IMR-90 (cell line): ENCODE measurements around the gene DPP10. TPM values are rescaled to one million over a fixed set of nuclear protein-coding genes. Genes with fewer than 3 reads are reported as not detected.

Experiments used
- ATAC-seq: fragments of 200-7000 bp; cut with Tn5 transposase; 2 replicates; pipeline ENCODE4 v1.9.1; 2020; ENCODE audit warnings: low read depth, mild to moderate bottlenecking, moderate library complexity
- BruUV-seq: library from RNA; stranded (reverse); fragments of 400-500 nt; replicated peaks from 2 replicates; lab custom pipeline; 2021; lab: Mats Ljungman, UMichigan
- CTCF ChIA-PET: fragments of 300-600 bp; formaldehyde crosslinking; extraction: SDS; loops from one replicate; lab custom pipeline; 2021; ENCODE audit warnings: antibody characterized with exemption; lab: Yijun Ruan, JAX
- POLR2A ChIA-PET: fragments of 300-600 bp; sonication (Branson Sonifier 250); formaldehyde crosslinking; loops from one replicate; lab custom pipeline; 2022; ENCODE audit warnings: antibody characterized with exemption; ENCODE audit not compliant: unreplicated experiment; lab: Charles Lee
- DNase-seq: peaks from one replicate; pipeline ENCODE4 v3.0.0; 2013
- H2AFZ ChIP-seq: replicated peaks from 2 replicates; pipeline ENCODE3; 2013; ENCODE audit warnings: low read length, mild to moderate bottlenecking; ENCODE audit not compliant: poor library complexity
- H2AK5ac ChIP-seq: 2 replicates; pipeline ENCODE4 v1.6.1; 2013; ENCODE audit warnings: low read depth, low read length, inconsistent platforms
- H2AK9ac ChIP-seq: replicated peaks from 2 replicates; pipeline ENCODE3; 2013; ENCODE audit warnings: mild to moderate bottlenecking, low read depth, low read length, moderate library complexity; ENCODE audit not compliant: poor library complexity
- H2BK120ac ChIP-seq: 2 replicates; pipeline ENCODE4 v1.6.1; 2013; ENCODE audit warnings: low read depth, low read length, inconsistent platforms
- H2BK15ac ChIP-seq: 3 replicates; pipeline ENCODE4 v1.6.1; 2013; ENCODE audit warnings: low read depth, low read length, inconsistent platforms
- H2BK20ac ChIP-seq: 2 replicates; pipeline ENCODE4 v1.6.1; 2013; ENCODE audit warnings: low read depth, mild to moderate bottlenecking, inconsistent platforms, low read length, moderate library complexity
- H2BK5ac ChIP-seq: 2 replicates; pipeline ENCODE4 v1.6.1; 2013; ENCODE audit warnings: mild to moderate bottlenecking, low read depth, low read length, inconsistent platforms; ENCODE audit not compliant: poor library complexity, severe bottlenecking
- H3K14ac ChIP-seq: replicated peaks from 2 replicates; pipeline ENCODE4 v1.6.1; 2013; ENCODE audit warnings: low read depth, low read length, inconsistent platforms
- H3K18ac ChIP-seq: 2 replicates; pipeline ENCODE4 v1.6.1; 2013; ENCODE audit warnings: low read depth, low read length, control low read depth
- H3K23ac ChIP-seq: 2 replicates; pipeline ENCODE4 v1.6.1; 2013; ENCODE audit warnings: low read depth, low read length, inconsistent platforms
- H3K27ac ChIP-seq: 2 replicates; pipeline ENCODE4 v1.5.1; 2013; ENCODE audit warnings: mild to moderate bottlenecking, control low read depth, low read length; ENCODE audit not compliant: insufficient read depth
- H3K27me3 ChIP-seq: 2 replicates; pipeline ENCODE4 v1.6.1; 2013; ENCODE audit warnings: low read length; ENCODE audit not compliant: control insufficient read depth, insufficient read depth
- H3K36me3 ChIP-seq: 2 replicates; pipeline ENCODE4 v1.6.1; 2013; ENCODE audit warnings: low read length, mixed read lengths; ENCODE audit not compliant: control insufficient read depth, insufficient read depth
- H3K4ac ChIP-seq: 2 replicates; pipeline ENCODE4 v1.6.1; 2013; ENCODE audit warnings: low read depth, low read length, inconsistent platforms
- H3K4me1 ChIP-seq: 2 replicates; pipeline ENCODE4 v1.6.1; 2013; ENCODE audit warnings: low read length, mixed read lengths; ENCODE audit not compliant: control insufficient read depth, insufficient read depth
- H3K4me2 ChIP-seq: 2 replicates; pipeline ENCODE4 v1.6.1; 2013; ENCODE audit warnings: low read depth, mild to moderate bottlenecking, control low read depth, low read length, moderate library complexity
- H3K4me3 ChIP-seq: 2 replicates; pipeline ENCODE4 v1.5.1; 2013; ENCODE audit warnings: low read depth, mild to moderate bottlenecking, control low read depth, low read length, moderate library complexity; ENCODE audit not compliant: insufficient read depth
- H3K56ac ChIP-seq: 2 replicates; pipeline ENCODE4 v1.6.1; 2013; ENCODE audit warnings: low read length, inconsistent platforms; ENCODE audit not compliant: insufficient read depth; ENCODE audit errors: extremely low read depth
- H3K79me1 ChIP-seq, 2 experiments: 2 replicates each; pipeline ENCODE4 v1.6.1; 2013; ENCODE audit warnings: low read length in 2 of 2, inconsistent platforms in 1 of 2, low read depth in 1 of 2
- H3K9ac ChIP-seq: 2 replicates; pipeline ENCODE4 v1.6.1; 2013; ENCODE audit warnings: low read depth, low read length, control low read depth
- H3K9me1 ChIP-seq: 2 replicates; pipeline ENCODE4 v1.6.1; 2013; ENCODE audit warnings: low read length, inconsistent platforms; ENCODE audit not compliant: insufficient read depth
- H3K9me3 ChIP-seq: 2 replicates; pipeline ENCODE4 v1.6.1; 2013; ENCODE audit warnings: low read length; ENCODE audit not compliant: control insufficient read depth, insufficient read depth
- H4K20me1 ChIP-seq: 2 replicates; pipeline ENCODE4 v1.6.1; 2013; ENCODE audit warnings: low read length, inconsistent platforms; ENCODE audit not compliant: insufficient read depth
- H4K5ac ChIP-seq: 2 replicates; pipeline ENCODE4 v1.6.1; 2013; ENCODE audit warnings: mild to moderate bottlenecking, low read depth, low read length, control low read depth
- H4K8ac ChIP-seq, 2 experiments: 2 replicates each; pipeline ENCODE4 v1.6.1; 2013; ENCODE audit warnings: low read depth in 2 of 2, low read length in 2 of 2, control low read depth in 1 of 2, inconsistent platforms in 1 of 2
- H4K91ac ChIP-seq: 2 replicates; pipeline ENCODE4 v1.6.1; 2013; ENCODE audit warnings: low read depth, low read length, inconsistent platforms; ENCODE audit not compliant: insufficient read depth
- BHLHE40 ChIP-seq: fragments of 150-350 bp; IDR thresholded peaks from 2 replicates; pipeline ENCODE4 v1.6.1; 2016; ENCODE audit warnings: mild to moderate bottlenecking, low read depth, low read length
- CEBPB ChIP-seq: IDR thresholded peaks from 2 replicates; pipeline ENCODE4 v1.6.1; 2012; ENCODE audit warnings: low read depth, low read length, improper control_type of control experiment
- MAFK ChIP-seq: IDR thresholded peaks from 2 replicates; pipeline ENCODE4 v1.6.1; 2012; ENCODE audit warnings: low read depth, low read length, improper control_type of control experiment
- MAZ ChIP-seq: IDR thresholded peaks from 2 replicates; pipeline ENCODE4 v1.6.1; 2012; ENCODE audit warnings: low read depth, mild to moderate bottlenecking, low read length, improper control_type of control experiment, moderate library complexity, borderline replicate concordance
- MXI1 ChIP-seq: IDR thresholded peaks from 2 replicates; pipeline ENCODE4 v1.6.1; 2012; ENCODE audit warnings: low read depth, mild to moderate bottlenecking, low read length, moderate library complexity, borderline replicate concordance
- NFE2L2 ChIP-seq: fragments of 150-350 bp; IDR thresholded peaks from 2 replicates; pipeline ENCODE4 v1.6.1; 2016; ENCODE audit warnings: low read depth, mild to moderate bottlenecking, low read length
- WGBS, 2 experiments: methylation state at CpG; one replicate each; pipeline versions ENCODE4 v1.1.5 to v1.1.7; 2013; ENCODE audit warnings: missing lambda C conversion rate in 2 of 2; ENCODE audit not compliant: insufficient read length in 1 of 2; ENCODE audit errors: extremely low coverage in 2 of 2; 5-methylcytosine and 5-hydroxymethylcytosine counted together
- dilution Hi-C: fragments of 300-500 bp; cut with HindIII; formaldehyde crosslinking; loops from one replicate; pipeline ENCODE4 v1.14.3; 2018; ENCODE audit warnings: low sequenced_read_pairs; ENCODE audit not compliant: unreplicated experiment
- in situ Hi-C: fragments of 300-500 bp; cut with MboI; formaldehyde crosslinking; loops from 3 replicates; pipeline ENCODE4 v1.14.3; 2019; ENCODE audit warnings: low sequenced_read_pairs, inconsistent platforms, mixed read lengths
- intact Hi-C: fragments of 100-400 bp; cut with micrococcal nuclease; formaldehyde crosslinking; loops from 2 replicates; pipeline ENCODE4 v1.10.0; 2022
- polyA plus RNA-seq, 3 experiments: library from polyadenylated mRNA; depleted of rRNA; stranded (reverse); fragments of >200 nt; gene quantifications; 2 replicates each; pipeline ENCODE4 v1.2.3, GENCODE V29; 2012; ENCODE audit warnings: low replicate concordance in 1 of 3
- total RNA-seq: library from RNA; depleted of rRNA; stranded (reverse); fragments of >200 nt; gene quantifications from 2 replicates; pipeline ENCODE4 v1.2.3, GENCODE V29; 2012
- TF ChIP-seq, protein P1 (sequence below): fragments of 150-350 bp; IDR thresholded peaks from 2 replicates; pipeline ENCODE4 v1.6.1; 2017; ENCODE audit warnings: mild to moderate bottlenecking, antibody characterized with exemption, low read length, low read depth
- TF ChIP-seq, protein P2 (sequence below): fragments of 150-350 bp; IDR thresholded peaks from 2 replicates; pipeline ENCODE4 v1.6.1; 2016; ENCODE audit warnings: low read depth, mild to moderate bottlenecking, low read length, moderate library complexity, borderline replicate concordance

The DPP10 gene
- total and polyA plus RNA-seq, 2 of the 4 experiments (the other 2 are of a cell fraction): not detected

GRCh38 chr2:115887209-115887776 is 1444.9 kb downstream of the DPP10 start:
- no TSS peak for BruUV-seq
- no CpG with 5 or more reads among the region's 1 CpG for WGBS, 2 experiments

More at GRCh38 chr2:115887209-115887776, 1444.9 kb downstream of the DPP10 start:
- TF ChIP-seq CEBPB (no peak), NFE2L2 (no peak), MAFK (no peak), MAZ (no peak), MXI1 (no peak), BHLHE40 (no peak)
- TF ChIP-seq, protein P1, sequence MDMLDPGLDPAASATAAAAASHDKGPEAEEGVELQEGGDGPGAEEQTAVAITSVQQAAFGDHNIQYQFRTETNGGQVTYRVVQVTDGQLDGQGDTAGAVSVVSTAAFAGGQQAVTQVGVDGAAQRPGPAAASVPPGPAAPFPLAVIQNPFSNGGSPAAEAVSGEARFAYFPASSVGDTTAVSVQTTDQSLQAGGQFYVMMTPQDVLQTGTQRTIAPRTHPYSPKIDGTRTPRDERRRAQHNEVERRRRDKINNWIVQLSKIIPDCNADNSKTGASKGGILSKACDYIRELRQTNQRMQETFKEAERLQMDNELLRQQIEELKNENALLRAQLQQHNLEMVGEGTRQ: no peak
- TF ChIP-seq, protein P2, sequence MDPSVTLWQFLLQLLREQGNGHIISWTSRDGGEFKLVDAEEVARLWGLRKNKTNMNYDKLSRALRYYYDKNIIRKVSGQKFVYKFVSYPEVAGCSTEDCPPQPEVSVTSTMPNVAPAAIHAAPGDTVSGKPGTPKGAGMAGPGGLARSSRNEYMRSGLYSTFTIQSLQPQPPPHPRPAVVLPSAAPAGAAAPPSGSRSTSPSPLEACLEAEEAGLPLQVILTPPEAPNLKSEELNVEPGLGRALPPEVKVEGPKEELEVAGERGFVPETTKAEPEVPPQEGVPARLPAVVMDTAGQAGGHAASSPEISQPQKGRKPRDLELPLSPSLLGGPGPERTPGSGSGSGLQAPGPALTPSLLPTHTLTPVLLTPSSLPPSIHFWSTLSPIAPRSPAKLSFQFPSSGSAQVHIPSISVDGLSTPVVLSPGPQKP: no peak
- Histone ChIP-seq H3K27me3 (no peaks in the 10 kb centered on the region), H3K9me3 (no peaks in the 10 kb centered on the region; the same call in 1 of the 2 replicates), H3K23ac (no peak overlapping the region), H4K8ac (no peak overlapping the region), H3K36me3 (no peaks in the 10 kb centered on the region), H3K14ac (no peak overlapping the region), H4K20me1 (no peaks in the 10 kb centered on the region), H2BK20ac (no peak overlapping the region), H3K79me1 (no peaks in the 10 kb centered on the region), H4K5ac (no peak overlapping the region), H3K4ac (no peak overlapping the region), H3K56ac (no peak overlapping the region), H3K27ac (no peak overlapping the region), H2AK5ac (no peak overlapping the region), H3K4me1 (no peaks in the 10 kb centered on the region), H2BK120ac (no peak overlapping the region), H2BK5ac (no peak overlapping the region), H3K9ac (no peak overlapping the region), H3K4me2 (no peak overlapping the region), H2AFZ (no peak overlapping the region), H2BK15ac (no peak overlapping the region), H3K4me3 (no peak overlapping the region), H2AK9ac (no peak overlapping the region), H4K91ac (no peak overlapping the region), H3K9me1 (no peaks in the 10 kb centered on the region), H3K18ac (no peak overlapping the region)
- intact Hi-C loops: no loop called here
- CTCF ChIA-PET: no interaction called here
- in situ Hi-C loops: no loop called here
- DNase-seq (no peak), ATAC-seq (no peak)
- POLR2A ChIA-PET: no interaction called here
- dilution Hi-C loops: no loop called here
